ENCODE results near the gene A2ML1.

DNA sequence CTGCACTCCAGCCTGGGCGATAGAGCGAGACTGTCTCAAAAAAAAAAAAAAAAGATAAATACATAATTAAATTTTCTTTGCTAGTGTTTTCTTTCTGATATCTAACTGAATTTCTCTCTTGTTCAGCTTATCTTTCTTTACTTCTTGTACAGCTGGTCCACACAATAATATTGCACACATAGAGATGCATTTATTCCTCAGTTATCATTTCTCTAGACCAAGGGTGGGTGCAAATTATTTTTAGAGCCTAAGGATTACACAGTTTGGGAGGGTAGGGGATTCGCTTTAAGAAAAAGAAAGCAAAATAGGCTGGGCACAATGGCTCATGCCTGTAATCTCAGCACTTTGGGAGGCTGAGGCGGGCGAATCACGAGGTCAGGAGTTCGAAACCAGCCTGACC, 17.9 kb downstream of the A2ML1 start:
- TF ChIP-seq, protein P1, sequence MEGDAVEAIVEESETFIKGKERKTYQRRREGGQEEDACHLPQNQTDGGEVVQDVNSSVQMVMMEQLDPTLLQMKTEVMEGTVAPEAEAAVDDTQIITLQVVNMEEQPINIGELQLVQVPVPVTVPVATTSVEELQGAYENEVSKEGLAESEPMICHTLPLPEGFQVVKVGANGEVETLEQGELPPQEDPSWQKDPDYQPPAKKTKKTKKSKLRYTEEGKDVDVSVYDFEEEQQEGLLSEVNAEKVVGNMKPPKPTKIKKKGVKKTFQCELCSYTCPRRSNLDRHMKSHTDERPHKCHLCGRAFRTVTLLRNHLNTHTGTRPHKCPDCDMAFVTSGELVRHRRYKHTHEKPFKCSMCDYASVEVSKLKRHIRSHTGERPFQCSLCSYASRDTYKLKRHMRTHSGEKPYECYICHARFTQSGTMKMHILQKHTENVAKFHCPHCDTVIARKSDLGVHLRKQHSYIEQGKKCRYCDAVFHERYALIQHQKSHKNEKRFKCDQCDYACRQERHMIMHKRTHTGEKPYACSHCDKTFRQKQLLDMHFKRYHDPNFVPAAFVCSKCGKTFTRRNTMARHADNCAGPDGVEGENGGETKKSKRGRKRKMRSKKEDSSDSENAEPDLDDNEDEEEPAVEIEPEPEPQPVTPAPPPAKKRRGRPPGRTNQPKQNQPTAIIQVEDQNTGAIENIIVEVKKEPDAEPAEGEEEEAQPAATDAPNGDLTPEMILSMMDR (IDR thresholded peaks at IDR 0.05) = no peak
- no peak for TF ChIP-seq EZH2phosphoT487 (IDR thresholded peaks at IDR 0.05)

All from neural progenitor cell (in vitro differentiated cells).